Hindlimb muscle (tissue), 1 donor: ENCODE data around the gene OTOF. TPM values are rescaled to one million over a fixed set of nuclear protein-coding genes. Genes with fewer than 3 reads are reported as not detected.
"Not testable (repeated sequence)": the region's sequence is repeated elsewhere in the genome, so short reads cannot be mapped to it uniquely, and the experiment has no call there.

Experiments used
- DNase-seq: peaks from one replicate; pipeline ENCODE4 v3.0.0-alpha.2; 2013
- polyA plus RNA-seq: library from polyadenylated mRNA; unstranded; fragments of 120-200 nt; gene quantifications from one replicate; pipeline ENCODE4 v1.2.1, GENCODE V29; 2013; ENCODE audit not compliant: insufficient read length

Gene OTOF
- polyA plus RNA-seq, 1 donor: 15.7 TPM

DNA sequence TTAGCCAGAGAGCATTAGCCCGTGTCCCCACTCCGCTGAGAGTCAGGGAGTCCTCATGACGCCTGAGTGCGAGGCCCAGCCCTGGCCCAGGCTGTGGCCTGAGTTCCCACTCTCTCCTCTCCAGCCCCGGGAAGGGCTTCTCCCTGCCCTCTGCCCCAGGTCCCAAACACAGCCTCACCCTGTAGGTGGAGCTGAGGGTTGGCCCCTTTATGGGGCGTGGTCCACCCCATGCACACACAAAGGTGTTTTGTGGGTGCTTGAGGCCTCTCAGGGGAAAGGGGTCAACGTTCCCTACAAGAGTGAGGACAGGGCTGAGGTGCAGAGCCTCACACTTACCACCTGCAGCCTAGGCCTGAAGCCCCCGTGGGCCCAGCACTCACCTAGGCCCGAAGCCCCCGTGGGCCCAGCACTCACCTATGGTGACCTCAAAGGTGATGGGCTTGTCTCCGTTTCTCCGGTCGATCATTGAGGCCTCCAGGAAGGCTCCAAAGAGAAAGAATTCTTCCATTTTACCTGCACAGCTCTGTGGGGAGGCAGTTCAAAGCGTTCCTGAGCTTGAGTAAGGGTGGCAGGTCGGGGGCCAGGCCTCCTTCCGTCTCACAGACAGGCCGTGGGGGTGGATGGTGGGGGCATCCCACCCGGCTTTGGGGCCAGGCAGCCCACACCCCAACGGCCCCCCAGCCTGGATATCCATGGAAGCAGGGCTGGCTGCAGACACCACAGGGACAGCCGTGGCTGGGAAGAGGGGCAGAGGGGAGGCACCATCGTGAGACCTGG is 2.1 kb upstream of the OTOF start:
- DNase-seq: no peak

DNA sequence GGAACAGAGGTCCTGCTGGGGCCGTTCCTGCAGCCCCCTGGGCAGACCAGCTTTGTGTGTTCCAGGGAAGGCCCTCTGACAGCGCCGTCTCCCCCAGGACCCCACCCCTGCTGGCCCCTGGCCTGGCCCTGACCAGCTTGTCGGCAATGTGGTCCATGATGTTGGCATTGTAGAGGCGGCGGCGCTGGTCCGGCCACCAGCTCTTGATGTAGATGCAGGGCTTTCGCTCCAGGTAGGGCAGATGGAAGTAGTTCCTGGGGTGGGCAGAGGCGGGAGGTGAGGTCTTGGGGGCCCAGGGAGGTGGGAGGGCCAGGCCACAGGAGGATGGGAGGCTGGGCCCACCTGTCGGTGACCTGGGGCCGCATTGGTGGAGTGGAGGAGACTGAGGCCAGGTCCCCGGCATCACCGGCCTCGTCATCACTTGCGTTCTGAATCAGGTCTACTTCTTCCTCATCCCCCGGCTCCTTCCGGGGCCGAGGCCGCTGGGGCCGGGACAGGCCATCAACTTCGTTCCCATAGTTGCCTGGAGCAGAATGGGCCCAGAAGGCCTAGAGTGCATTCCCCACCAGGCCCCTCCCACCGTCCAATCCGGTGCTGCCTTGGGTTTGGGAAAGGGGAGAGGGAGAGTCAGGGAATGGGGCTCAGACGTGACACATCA is 1.3 kb upstream of the OTOF start:
- DNase-seq: no peak

DNA sequence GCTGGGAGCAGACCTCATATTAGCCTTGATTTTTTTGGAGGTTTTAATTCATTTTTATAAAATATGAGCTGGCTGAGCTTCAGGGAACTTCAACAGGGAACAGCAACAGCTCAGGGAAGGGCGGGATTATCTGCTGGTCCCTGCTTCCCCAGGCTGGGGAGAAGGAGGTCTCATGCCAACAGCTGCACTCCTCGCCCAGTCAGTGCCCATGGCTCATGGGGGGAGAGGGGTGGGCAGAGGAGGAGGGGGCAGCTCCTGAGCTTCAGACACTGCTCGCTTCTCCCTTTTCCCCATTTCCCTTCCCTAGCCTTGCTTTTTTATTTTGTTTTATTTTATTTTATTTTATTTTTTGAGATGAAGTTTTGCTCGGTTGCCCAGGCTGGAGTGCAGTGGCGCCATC is 442 bp upstream of the OTOF start:
- DNase-seq: no peak

DNA sequence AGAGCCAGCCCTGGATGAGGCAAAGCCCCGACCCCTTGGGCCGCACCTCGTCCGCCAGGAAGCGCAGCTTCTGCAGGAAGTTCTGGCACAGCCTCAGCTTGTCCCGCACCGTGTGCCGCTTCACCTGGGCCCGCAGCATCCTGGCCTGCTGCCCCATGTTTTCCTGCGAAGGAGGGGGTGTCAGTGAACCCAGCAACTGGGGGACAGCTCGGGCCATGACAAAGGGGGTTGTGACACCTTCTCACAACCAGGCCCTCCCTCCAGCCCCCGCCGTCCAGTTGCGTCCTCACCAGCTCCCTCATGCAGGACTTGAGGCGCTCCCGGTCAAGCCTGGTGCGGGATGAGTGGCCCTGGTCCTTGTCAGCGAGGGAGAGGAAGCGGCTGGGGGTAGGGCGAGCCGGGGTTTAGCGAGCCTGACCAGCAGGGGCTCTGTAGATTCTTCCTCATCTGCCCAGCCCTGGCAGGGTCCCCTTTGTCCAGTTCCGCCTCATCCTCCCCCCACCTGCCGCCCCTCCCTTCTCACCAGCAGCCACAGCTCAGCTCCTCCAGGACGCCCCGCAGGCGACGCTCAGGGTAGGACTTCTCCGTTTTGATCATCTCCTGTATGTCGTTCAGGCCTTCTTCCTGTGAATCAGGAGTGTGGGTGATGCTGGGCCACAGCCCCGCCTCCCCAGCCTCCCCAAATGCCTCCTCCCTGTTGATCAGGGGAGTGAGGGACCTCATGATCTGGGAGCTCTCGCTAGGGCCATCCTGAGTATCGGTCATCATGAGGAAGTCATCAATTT is 606 bp downstream of the OTOF start:
- DNase-seq: no peak

DNA sequence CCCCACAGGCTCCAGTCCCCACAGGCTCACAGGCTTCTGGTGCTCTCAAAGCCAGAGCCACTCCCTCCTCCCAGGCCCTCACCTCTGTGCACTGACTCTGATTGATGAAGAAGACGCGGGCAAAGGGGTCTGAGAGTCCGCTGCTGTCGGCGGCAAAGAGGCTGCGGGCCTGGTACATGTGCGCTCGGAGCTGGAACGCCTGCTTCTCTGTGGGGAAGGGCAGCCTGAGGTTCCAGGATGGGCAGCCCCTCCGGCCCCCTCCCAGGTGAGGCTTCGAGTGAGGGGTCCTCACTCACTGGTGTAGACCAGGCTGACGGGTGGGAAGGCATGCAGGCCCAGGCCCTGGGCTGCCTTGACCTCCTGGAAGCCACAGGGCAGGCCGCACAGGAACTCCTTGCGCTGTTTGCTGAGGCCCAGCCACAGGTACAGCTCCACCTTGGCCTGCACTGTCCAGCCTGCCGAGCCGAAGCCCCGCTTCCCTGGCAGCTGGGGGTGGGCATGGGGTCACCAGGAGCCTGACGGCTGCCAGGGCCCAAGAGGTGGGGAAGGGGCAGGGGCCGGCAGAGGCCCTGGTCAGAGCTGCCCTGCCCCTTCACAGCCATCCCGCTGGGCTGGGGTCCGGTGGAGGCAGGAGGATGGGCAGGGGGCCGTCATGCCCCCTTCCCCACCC is 2.0 kb downstream of the OTOF start:
- no peak for DNase-seq

DNA sequence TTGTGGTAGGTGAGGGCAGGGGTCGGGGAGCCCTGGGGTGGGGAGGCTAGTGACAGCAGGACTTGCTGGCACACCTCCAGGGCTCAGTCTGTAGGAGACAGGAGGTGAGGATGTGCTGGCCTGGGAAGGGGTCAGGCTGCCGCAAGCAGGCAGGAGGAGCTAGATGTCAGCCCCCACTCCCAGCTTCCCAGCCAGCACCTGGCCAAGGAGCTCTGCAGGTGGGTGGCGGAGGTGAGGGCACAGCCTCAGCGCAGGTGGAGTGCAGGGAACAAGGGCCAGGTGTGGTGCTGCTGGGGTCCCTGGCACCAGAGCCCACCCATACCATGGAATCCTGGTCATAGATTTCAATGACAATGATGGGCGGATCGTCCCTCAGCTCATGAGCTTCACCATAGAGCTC is 2.9 kb downstream of the OTOF start:
- DNase-seq: no peak

DNA sequence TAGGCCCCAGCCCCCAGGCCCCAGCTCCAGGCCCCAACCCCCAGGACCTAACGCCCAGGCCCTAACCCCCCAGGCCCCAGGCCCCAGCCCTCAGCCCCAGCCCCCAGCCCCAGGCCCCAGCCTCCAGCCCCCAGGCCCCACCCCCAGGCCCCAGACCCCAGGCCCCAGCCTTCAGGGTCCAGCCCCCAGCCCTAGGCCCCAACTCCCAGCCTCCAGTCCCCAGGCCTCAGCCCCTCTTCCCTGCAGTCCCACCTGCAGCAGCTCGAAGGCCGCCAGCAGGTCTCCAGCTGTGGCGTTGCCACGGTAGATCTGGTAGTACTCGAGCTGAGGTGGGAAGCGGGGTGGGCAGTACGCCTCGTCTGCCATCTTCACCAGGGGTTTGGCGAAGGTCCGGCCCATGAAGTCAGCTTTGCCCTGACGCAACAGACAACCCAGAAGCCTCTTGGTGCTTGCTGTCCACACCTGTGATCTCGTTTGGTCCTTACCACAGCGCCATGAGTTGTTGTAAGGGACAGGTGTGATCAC is 3.6 kb downstream of the OTOF start:
- no peak for DNase-seq

DNA sequence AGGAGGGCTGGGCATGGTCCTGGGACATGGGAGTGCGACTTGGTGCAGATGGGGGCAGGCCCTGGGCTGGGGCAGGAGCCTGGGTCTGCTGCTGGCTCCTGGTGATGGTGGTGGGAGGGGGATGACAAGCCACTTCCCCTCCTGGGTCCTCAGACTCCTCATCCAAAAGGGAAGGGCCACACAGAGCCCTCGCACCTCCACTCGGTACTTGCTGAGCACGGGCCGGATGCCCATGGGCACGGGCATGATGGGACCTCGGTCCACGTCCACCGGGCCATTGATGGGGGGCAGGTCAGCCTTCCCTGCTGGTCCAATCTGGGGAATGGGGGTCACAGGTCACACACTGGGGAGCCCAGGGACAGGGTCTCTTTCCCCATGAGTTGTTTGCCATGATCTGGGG is 4.1 kb downstream of the OTOF start:
- DNase-seq: no peak

DNA sequence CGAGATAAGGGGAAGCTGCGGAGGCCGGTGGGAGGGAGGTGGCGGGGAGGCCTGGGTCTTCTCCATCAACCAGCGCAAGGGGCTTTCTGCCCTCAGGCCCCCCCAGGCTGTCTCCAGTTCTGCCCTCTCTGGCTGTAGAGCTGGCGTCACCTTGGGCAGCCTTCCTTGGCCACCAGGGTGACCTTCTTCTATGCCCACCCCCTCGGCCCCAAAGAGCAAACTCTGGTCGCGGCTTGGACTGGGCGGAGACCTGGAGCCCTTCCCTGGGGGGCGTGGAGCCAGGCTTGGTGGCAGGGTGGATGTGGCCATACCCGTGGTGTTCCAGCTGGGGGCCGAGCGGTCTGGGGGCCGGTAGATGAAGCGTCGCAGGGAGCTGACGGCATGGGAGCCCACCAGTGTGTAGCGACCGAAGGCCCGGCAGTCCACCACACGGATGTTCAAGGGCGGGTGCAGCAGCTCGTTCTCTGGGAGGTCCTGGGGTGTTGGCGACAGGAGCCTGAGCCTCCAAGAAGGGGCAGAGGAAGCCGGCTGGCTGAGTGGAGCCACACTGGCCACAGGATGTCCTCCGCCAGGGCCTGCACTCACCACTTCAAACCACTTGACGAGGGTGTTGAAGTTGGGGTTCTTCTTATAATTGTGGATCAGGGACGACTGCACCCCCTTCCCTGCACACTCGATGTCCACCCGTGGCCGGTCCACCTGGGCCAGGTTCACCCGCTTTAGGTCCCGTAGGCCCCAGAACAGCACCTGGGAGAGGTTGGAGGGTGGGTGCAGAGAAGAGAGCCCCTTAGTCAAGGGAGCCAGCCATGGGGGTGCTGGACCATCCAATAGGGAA is 4.9 kb downstream of the OTOF start:
- no peak for DNase-seq

DNA sequence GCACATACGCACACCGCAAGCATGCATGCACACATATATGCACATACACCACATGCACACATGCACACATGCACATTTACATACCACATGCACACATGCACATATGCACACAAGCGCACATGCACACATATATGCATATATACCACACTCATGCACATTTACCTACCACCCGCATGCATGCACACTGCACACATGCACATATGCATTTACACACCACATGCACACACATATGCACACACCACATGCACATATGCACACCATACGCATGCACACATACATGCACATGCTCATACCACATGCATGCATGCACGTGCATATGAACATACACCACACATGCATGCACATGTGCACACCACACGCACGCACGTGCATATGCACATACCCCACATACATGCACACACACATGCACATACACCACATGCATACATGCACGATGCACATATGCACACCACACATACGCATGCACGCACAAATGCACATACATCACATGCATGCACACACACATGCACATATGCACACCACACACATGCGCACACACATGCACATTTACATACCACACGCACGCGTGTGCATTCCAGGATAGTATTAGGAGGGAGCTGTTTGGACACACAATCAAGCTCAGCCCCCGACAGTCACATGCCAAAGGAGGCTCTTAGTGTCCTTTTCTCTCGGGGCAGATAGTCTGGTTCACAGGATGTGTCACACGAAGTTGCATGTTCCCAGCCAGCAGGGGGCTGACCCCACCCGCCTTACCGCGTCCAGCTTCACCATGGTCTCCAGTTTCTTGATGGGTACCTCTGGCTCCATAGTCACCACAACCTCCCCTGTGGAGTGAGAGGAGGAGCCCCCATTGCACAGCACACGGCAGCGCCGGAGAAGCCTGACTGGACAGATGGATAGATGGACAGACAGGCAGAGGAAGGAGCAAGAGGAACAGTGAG is 5.9 kb downstream of the OTOF start:
- DNase-seq: no peak

DNA sequence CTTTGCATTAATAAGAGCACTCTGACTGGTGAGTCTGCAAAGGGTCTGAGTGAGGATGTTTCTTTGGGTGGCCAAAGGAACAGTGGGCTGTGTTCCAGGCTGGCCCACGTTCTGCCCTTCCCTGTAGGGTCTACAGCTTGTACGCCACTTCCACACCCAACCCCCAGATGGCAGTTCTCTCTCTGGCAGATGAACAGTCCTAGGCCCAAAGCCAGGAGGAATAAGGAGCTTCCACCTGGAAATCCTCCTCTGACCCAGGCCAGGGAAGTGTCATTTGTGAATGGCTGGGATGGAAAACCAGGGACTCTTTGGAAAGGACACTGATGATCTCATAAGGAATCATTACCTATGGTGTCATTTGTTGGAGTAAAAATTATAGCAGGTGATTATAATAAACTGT is 6.6 kb downstream of the OTOF start:
- no peak for DNase-seq

DNA sequence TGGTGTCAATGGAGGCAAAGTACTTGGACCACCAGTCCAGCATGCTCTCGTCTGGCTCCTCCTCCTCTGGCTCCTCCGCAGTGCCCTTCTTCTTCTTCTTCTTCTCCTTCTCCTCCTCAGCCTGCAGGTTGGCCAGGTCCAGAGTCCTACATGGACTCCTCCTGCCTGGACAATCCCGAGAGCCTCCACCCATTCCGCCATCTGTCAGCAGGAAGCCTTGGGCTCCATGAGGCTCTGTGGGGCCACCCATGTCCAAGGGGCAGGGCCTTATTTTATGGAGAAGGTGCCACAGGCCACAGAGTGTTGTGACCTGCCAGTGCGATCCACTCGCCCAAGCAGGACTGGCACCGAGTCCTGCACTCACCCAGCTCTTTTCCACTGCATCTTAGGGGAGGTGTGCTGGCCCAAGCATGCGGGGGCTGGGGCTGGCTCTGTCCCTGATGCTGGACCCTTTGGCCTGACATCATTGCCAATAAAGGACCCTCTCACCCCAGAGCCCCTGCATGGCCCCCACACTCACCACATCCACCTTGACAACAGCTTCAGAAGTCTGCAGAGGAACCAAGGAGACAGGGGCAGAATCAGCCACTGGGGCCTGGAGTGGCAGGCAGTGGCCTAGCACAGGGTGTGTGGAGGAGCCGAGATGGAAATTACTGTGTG is 7.2 kb downstream of the OTOF start:
- no peak for DNase-seq

DNA sequence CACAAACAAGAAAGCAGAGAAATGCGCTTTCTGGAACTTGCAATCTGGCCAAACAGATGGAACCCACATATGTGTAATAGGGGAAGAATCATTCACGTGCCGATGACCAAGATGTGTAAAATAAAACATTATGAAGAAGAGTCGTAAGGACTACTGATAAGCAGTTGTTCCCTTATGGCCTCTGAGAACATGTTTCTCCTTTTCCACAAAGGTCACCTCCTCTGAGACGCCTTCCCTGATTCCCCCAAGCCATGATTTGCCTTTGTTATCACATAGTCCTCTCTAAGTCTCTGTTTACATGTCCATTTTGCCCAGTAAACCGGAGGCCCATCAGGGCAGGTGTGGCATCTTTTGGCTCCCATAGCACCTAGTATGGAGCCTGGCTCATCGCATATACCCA is 8.0 kb downstream of the OTOF start:
- no peak for DNase-seq

DNA sequence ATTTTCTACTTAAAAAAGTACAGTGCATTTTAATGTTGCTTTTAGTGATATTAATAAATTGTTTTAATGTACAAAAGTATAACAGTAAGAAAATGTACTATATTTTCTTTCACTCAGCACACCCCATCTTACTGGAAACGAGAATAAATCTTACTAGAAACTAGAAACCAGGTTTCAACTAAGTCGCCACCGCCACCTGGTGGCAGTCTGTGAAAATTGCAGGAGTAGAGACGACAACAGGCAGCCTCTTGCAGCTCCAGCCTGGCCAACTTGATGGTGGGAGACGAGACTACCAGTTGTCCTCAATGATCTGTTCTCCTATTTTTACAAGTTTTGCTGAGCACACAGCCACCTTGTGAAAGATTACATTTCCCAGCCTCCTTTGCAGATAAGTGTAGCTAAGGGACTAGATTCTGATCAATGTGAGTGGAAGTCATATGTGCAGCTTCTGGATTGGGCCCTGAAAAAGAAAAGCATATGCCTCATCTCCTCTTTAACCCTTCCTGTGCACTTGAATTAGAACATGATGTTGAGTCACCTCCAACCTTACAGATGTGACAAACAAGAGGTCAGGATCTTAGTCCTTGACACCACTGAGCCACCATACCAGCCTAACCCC is 8.7 kb downstream of the OTOF start:
- DNase-seq: no peak

DNA sequence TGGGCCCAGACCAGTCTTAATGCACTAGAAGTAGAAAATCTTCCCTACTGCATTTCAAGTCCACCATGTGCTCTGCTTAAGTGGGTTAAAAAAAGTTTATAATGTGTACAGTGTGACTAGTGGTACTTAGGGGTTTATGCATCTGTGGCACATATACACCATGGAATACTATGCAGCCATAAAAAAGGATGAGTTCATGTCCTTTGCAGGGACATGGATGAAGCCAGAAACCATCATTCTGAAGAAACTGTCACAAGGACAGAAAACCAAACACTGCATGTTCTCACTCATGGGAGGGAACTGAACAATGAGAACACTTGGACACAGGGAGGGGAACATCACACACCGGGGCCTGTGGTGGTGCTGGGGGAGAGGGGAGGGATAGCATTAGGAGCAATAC is 9.4 kb downstream of the OTOF start:
- DNase-seq: not testable (repeated sequence)

DNA sequence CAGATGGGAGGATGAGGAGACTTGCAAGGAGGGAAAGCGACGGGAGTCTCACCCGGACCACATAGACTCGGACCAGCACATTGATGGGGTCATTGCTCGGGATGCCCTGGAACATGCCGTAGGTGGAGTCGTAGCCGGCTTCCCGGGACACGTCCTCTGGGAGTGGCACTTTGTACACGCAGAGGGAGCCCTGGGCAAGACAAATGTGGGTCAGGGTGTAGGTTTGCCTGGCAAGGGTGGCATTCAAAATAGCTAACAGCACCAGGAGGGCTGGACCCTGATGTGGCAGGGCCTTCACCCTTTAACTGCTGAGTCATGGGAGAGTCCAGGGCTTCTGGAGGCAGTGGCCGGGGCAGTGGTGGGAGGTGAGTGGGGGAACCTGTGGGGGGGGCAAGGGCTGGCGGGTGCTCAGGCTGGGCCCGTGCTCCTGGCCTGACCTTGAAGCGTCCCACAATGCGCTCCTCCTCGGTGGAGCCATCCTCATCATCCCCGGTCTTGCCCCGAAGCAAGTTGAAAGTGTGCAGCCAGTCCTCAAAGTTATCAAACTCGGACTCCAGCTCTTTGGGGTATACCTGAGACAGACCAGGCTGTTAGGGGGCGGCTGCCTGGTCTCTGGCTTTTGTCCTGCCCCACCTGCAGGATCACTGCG is 11.1 kb downstream of the OTOF start:
- DNase-seq: no peak

DNA sequence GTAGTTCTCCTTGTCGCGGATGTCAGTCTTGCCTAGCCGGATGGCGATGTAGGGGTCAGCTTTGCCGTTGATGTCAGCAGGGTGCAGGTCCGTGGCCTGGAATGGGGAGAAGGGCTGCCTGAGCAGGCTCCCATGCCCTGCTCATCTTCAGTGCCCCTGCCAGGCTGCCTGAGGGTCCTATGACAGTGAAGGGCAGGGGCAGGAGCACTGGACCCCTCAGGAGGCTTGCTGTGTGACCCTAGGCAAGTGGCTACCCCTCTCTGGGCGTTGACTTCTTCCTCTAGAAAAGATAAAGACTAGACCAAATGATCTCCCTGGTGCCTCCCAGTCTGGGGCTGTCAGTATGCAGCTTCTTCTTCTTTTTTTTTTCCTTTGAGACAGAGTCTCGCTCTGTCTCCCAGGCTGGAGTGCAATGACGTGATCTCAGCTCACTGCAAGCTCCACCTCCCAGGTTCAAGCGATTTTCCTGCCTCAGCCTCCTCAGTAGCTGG is 11.9 kb downstream of the OTOF start:
- DNase-seq: no peak

DNA sequence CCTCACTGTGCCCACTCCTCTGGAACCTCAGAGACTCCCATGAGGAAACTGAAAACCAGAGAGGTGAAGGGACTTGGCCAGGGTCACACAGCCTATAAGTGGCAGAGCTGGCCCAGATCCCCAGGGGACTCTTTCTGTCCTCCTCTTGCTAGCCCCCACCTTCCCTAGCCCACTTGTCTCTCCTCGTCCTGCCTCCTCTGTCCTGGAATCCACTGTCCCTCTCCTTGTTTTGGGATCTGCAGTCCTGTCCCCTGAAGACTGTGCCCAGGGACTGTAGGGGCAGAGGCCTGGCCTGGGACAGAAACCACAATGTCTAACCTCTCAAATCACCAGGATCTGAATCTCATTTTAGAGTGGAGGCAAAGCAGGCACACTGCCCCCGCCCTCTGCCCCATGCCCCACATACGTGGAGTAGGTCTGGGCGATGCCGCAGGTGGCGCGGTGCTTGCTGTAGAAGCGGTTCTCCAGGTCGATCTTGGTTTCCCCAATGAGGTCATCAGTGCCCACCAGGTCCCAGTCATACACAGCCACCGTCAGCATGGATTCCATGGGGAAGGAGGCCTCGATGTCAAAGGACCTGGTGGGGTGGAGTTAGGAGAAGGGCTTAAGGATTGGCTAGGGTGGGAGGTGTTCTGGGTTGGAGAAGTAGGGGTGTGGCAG is 12.5 kb downstream of the OTOF start:
- no peak for DNase-seq
